ENCODE results near the gene PRKCB. TPM values are rescaled to one million over a fixed set of nuclear protein-coding genes. Genes with fewer than 3 reads are reported as not detected.

Gene PRKCB
- polyA plus RNA-seq, 1 experiment: not detected

DNA sequence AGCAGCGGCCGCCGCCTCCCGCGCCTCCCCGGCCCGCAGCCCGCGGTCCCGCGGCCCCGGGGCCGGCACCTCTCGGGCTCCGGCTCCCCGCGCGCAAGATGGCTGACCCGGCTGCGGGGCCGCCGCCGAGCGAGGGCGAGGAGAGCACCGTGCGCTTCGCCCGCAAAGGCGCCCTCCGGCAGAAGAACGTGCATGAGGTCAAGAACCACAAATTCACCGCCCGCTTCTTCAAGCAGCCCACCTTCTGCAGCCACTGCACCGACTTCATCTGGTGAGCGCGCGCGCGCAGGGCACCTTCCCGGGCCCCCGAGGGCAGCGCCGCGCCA lies 258 bp downstream of the PRKCB start:
- CTCF ChIA-PET: no interaction called here
- H3K27me3 ChIP-seq (ENCODE audit: control insufficient read depth, insufficient read depth, low read length): peaks cover 21% of the 10 kb centered on the region
- TF ChIP-seq CTCF (IDR thresholded peaks at IDR 0.05; ENCODE audit: insufficient read depth, low read depth, low read length): no peak
- H3K4me3 ChIP-seq (ENCODE audit: low read depth, low read length): no peak overlapping the region
- no peaks in the 10 kb centered on the region for H3K36me3 ChIP-seq (ENCODE audit: control insufficient read depth, insufficient read depth, low read length)
- POLR2A ChIA-PET: no interaction called here
- no peak for DNase-seq (ENCODE audit: low read depth)

DNA sequence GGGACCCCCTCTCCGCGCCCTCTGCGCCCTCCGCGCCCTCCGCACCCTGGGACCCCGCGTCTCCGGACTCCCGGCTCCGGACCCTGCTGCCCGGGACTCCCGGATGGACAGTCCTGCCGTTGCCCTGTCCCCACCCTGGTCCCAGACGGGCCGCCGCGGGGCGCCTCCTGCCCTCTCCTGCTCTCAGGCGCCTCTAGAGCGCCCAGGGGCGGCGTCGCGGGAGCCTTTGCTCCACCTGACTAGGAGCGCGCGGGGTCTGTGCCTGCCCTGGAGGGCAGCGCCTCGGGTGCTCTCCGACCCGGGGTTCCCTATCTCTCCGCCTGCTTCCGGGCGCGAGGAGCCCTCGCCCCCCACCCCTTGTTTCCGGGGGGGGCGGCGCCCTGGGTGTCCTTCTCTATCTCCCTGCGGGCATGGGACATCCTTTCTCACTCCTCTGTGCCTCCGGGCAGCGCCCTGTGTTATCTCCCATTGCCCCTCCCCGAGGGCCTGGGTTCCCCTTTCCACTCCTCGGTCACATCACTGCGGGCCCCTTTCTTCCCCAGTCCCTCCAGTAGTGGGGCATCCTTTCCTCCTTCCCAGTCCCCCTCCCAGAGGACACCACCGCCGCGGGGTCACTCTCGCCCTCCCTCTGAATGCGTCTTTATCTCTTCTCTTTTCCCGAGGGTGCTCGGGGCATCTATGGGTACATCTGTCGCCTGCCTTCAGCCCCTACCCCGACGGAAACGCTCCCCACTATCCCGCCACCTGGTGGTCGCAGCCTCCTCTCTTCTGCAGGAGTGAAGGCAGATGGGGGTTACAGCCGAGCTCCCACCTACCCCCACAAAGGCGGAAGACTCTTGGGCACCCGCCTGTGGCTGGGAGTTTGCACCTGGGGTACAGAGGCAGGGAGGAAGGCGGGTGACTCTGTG lies 875 bp downstream of the PRKCB start:
- no peak for DNase-seq (ENCODE audit: low read depth)
- peaks cover 21% of the 10 kb centered on the region for H3K27me3 ChIP-seq (ENCODE audit: control insufficient read depth, insufficient read depth, low read length)
- no peak overlapping the region for H3K4me3 ChIP-seq (ENCODE audit: low read depth, low read length)
- TF ChIP-seq CTCF (IDR thresholded peaks at IDR 0.05; ENCODE audit: insufficient read depth, low read depth, low read length): no peak
- H3K36me3 ChIP-seq (ENCODE audit: control insufficient read depth, insufficient read depth, low read length): no peaks in the 10 kb centered on the region
- ChIA-PET CTCF (no interaction called here), POLR2A (no interaction called here)

DNA sequence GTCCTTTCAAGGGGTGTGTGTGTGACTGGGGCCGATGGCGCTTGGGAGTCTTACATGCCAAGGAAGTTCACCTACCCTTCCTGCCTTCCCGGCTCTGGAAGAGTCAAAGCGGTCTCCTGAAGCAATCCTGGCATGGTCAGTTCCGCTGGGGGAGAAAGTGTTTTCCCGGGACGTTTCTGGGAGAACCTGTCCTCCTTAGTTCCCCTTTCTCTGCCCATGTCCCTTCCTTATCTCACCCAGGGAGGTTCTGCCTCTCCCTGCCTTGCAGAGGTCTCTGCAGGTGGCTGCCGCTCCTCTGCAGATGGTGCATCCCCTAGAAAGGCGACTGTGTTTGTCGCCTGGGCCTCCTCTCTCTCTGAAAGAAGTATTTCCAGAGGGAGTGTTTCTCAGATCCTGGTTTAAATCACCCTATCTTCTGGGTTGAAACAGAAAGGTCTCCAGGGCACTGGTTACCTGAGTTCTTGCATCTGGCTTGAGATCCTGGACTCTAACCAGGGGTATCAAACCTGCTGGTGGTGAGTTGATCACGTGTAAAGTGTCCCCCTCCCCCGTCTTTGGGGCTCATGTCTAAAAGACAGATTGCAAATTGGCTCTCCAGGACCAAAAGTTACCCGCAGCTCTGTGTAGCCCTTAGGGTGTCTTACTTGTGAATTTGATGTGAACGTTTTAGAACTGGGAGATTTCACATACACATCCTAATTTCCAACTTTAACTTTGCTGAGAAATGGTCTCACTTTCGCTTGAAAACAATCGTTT lies 1.9 kb downstream of the PRKCB start:
- POLR2A ChIA-PET: no interaction called here
- Histone ChIP-seq H3K4me3 (ENCODE audit: low read depth, low read length) (no peak overlapping the region), H3K27me3 (ENCODE audit: control insufficient read depth, insufficient read depth, low read length) (peaks cover 21% of the 10 kb centered on the region), H3K36me3 (ENCODE audit: control insufficient read depth, insufficient read depth, low read length) (no peaks in the 10 kb centered on the region)
- DNase-seq (ENCODE audit: low read depth): no peak
- CTCF ChIA-PET: no interaction called here
- no peak for TF ChIP-seq CTCF (IDR thresholded peaks at IDR 0.05; ENCODE audit: insufficient read depth, low read depth, low read length)

GRCh38 chr16:23838485-23839142 lies 2.8 kb downstream of the PRKCB start:
- ChIA-PET CTCF (no interaction called here), POLR2A (no interaction called here)
- Histone ChIP-seq H3K36me3 (ENCODE audit: control insufficient read depth, insufficient read depth, low read length) (no peaks in the 10 kb centered on the region), H3K27me3 (ENCODE audit: control insufficient read depth, insufficient read depth, low read length) (peaks cover 21% of the 10 kb centered on the region), H3K4me3 (ENCODE audit: low read depth, low read length) (no peak overlapping the region)
- no peak for TF ChIP-seq CTCF (IDR thresholded peaks at IDR 0.05; ENCODE audit: insufficient read depth, low read depth, low read length)
- no peak for DNase-seq (ENCODE audit: low read depth)

GRCh38 chr16:23840310-23840709 lies 4.5 kb downstream of the PRKCB start:
- no peak overlapping the region for H3K4me3 ChIP-seq (ENCODE audit: low read depth, low read length)
- TF ChIP-seq CTCF (IDR thresholded peaks at IDR 0.05; ENCODE audit: insufficient read depth, low read depth, low read length): no peak
- ChIA-PET POLR2A (no interaction called here), CTCF (no interaction called here)
- H3K27me3 ChIP-seq (ENCODE audit: control insufficient read depth, insufficient read depth, low read length): peaks cover 19% of the 10 kb centered on the region
- H3K36me3 ChIP-seq (ENCODE audit: control insufficient read depth, insufficient read depth, low read length): no peaks in the 10 kb centered on the region
- no peak for DNase-seq (ENCODE audit: low read depth)

All from BJ (cell line).